Liver (tissue), 9 donors: ENCODE results near the gene COL4A4. TPM values are rescaled to one million over a fixed set of nuclear protein-coding genes. Genes with fewer than 3 reads are reported as not detected.

Source experiments
- DNase-seq: peaks from one replicate; pipeline ENCODE4 v3.0.0-alpha.2; 2017; ENCODE audit warnings: low spot score
- H3K27ac ChIP-seq, 2 donors: one replicate each; pipeline ENCODE4 v1.7.0; 2013; ENCODE audit warnings: inconsistent platforms in 2 of 2, low read length in 2 of 2, control low read depth in 1 of 2, low read depth in 1 of 2, mild to moderate bottlenecking in 1 of 2
- H3K27me3 ChIP-seq, 4 donors: one replicate each; pipeline versions ENCODE4 v1.6.1 to v1.7.0; 2013; ENCODE audit warnings: low read length in 3 of 4, inconsistent platforms in 1 of 4, mild to moderate bottlenecking in 1 of 4, moderate library complexity in 1 of 4; ENCODE audit not compliant: control insufficient read depth in 4 of 4, insufficient read depth in 4 of 4
- H3K36me3 ChIP-seq, 4 donors: one replicate each; pipeline versions ENCODE4 v1.6.1 to v1.7.0; 2013; ENCODE audit warnings: low read length in 3 of 4, mild to moderate bottlenecking in 3 of 4, low read depth in 1 of 4, moderate library complexity in 1 of 4; ENCODE audit not compliant: control insufficient read depth in 4 of 4, insufficient read depth in 3 of 4
- H3K4me1 ChIP-seq, 4 donors: one replicate each; pipeline versions ENCODE4 v1.6.1 to v1.7.0; 2013; ENCODE audit warnings: low read length in 3 of 4, mild to moderate bottlenecking in 3 of 4, moderate library complexity in 1 of 4; ENCODE audit not compliant: control insufficient read depth in 4 of 4, insufficient read depth in 4 of 4
- H3K4me3 ChIP-seq, 3 donors: one replicate each; pipeline versions ENCODE4 v1.6.1 to v1.7.0; 2013; ENCODE audit warnings: low read length in 3 of 3, control low read depth in 1 of 3, low read depth in 1 of 3, mild to moderate bottlenecking in 1 of 3
- H3K9ac ChIP-seq, 2 donors: one replicate each; pipeline ENCODE4 v1.7.0; 2013; ENCODE audit warnings: low read length in 2 of 2, mild to moderate bottlenecking in 2 of 2, moderate library complexity in 2 of 2, control low read depth in 1 of 2, low read depth in 1 of 2
- H3K9me3 ChIP-seq, 4 donors: one replicate each; pipeline versions ENCODE4 v1.6.1 to v1.7.0; 2013; ENCODE audit warnings: low read length in 3 of 4; ENCODE audit not compliant: control insufficient read depth in 4 of 4
- CTCF ChIP-seq: fragments of 150-350 bp; IDR thresholded peaks from 2 replicates; pipeline ENCODE4 v1.5.1; 2017; ENCODE audit warnings: improper control_type of control experiment, low read depth, low read length; ENCODE audit not compliant: missing input control
- EGR1 ChIP-seq, 2 donors: IDR thresholded peaks; 2 replicates each; pipeline ENCODE4 v1.6.1; 2016 to 2018; ENCODE audit warnings: antibody characterized with exemption in 2 of 2, low read depth in 2 of 2
- FOXA1 ChIP-seq: IDR thresholded peaks from 2 replicates; pipeline ENCODE4 v1.6.1; 2016; ENCODE audit warnings: antibody characterized with exemption
- FOXA2 ChIP-seq: IDR thresholded peaks from 2 replicates; pipeline ENCODE4 v1.6.1; 2016; ENCODE audit warnings: antibody characterized with exemption
- GABPA ChIP-seq, 2 donors: IDR thresholded peaks in 1 of 2; conservative IDR thresholded peaks in 1 of 2; 2 replicates each; pipeline ENCODE4 v1.6.1; 2016; ENCODE audit warnings: antibody characterized with exemption in 2 of 2, mild to moderate bottlenecking in 1 of 2, moderate library complexity in 1 of 2
- HNF4A ChIP-seq, 2 donors: conservative IDR thresholded peaks; 2 replicates each; pipeline ENCODE4 v1.6.1; 2016; ENCODE audit warnings: antibody characterized with exemption in 2 of 2, mild to moderate bottlenecking in 2 of 2
- HNF4G ChIP-seq: IDR thresholded peaks from 2 replicates; pipeline ENCODE4 v1.6.1; 2016; ENCODE audit warnings: antibody characterized with exemption
- JUND ChIP-seq, 2 donors: IDR thresholded peaks; 2 replicates each; pipeline ENCODE4 v1.6.1; 2016; ENCODE audit warnings: antibody characterized with exemption in 2 of 2
- NR2F2 ChIP-seq: IDR thresholded peaks from 2 replicates; pipeline ENCODE4 v1.6.1; 2016; ENCODE audit warnings: antibody characterized with exemption
- RAD21 ChIP-seq, 2 donors: IDR thresholded peaks; 2 replicates each; pipeline ENCODE4 v1.6.1; 2016; ENCODE audit warnings: antibody characterized with exemption in 2 of 2, mild to moderate bottlenecking in 2 of 2
- RXRA ChIP-seq, 2 donors: IDR thresholded peaks; 2 replicates each; pipeline ENCODE4 v1.6.1; 2017 to 2018; ENCODE audit warnings: antibody characterized with exemption in 2 of 2, mild to moderate bottlenecking in 1 of 2
- SP1 ChIP-seq: IDR thresholded peaks from 2 replicates; pipeline ENCODE4 v1.6.1; 2018; ENCODE audit warnings: antibody characterized with exemption, mild to moderate bottlenecking
- TAF1 ChIP-seq: conservative IDR thresholded peaks from 2 replicates; pipeline ENCODE4 v1.6.1; 2016; ENCODE audit warnings: antibody characterized with exemption, mild to moderate bottlenecking
- YY1 ChIP-seq: IDR thresholded peaks from 2 replicates; pipeline ENCODE4 v1.6.1; 2016; ENCODE audit warnings: antibody characterized with exemption, mild to moderate bottlenecking
- WGBS: extraction: QIAGEN DNeasy Blood & Tissue Kit; methylation state at CpG from one replicate; pipeline ENCODE4 v1.1.7; 2013; 5-methylcytosine and 5-hydroxymethylcytosine counted together
- polyA plus RNA-seq, 2 donors: library from polyadenylated mRNA; stranded (reverse) in 1 of 2; unstranded in 1 of 2; fragments of 200-250 nt in 1 of 2; fragments of >200 nt in 1 of 2; fragmentation: Nextera tagmentation in 1 of 2; extraction: Ambion mirVana in 1 of 2; gene quantifications; one replicate each; pipeline versions ENCODE4 v1.2.1 to v1.2.3, GENCODE V29; 2013 to 2015
- total RNA-seq, 2 donors: library from RNA; depleted of rRNA; stranded (reverse); fragments of >200 nt; gene quantifications; one replicate each; pipeline ENCODE4 v1.2.3, GENCODE V29; 2014
- TF ChIP-seq, protein P1 (sequence below): IDR thresholded peaks from 2 replicates; pipeline ENCODE4 v1.6.1; 2016; ENCODE audit warnings: antibody characterized with exemption, mild to moderate bottlenecking
- TF ChIP-seq, protein P2 (sequence below): IDR thresholded peaks from 2 replicates; pipeline ENCODE4 v1.6.1; 2016; ENCODE audit warnings: antibody characterized with exemption
- TF ChIP-seq, protein P3 (sequence below): IDR thresholded peaks from 2 replicates; pipeline ENCODE4 v1.6.1; 2016; ENCODE audit warnings: antibody characterized with exemption
- TF ChIP-seq, protein P4 (sequence below): IDR thresholded peaks from 2 replicates; pipeline ENCODE4 v1.6.1; 2016; ENCODE audit warnings: antibody characterized with exemption
- donor health status: healthy.
- donor health status: healthy.
- donor health status: healthy.
- donor health status: healthy.
- donor health status: healthy.

The COL4A4 gene
- total and polyA plus RNA-seq, 4 donors = 0.14 to 3.8 (median 0.82) TPM

DNA sequence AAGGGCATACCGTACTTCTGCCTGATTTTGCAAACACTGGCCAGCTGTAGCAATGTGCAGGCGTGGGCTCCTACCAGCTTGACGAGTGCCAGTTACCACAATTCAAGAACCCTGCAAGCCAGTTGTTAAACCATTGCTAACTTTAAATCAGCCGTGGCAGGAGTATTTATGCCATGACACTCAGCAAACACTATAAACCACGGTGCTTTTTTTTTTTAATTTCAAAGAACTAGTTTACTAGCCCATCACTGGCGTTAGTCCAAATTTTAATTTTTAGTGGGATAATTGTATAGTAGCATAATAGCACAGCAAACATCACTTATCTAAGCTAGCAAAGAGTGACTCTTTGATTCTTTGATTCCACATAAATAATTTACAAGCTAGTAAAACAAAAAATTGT is 111.1 kb downstream of the COL4A4 start:
- no peak for TF ChIP-seq YY1
- TF ChIP-seq NR2F2 = no peak
- no peak for TF ChIP-seq CTCF
- TF ChIP-seq HNF4A (conservative IDR thresholded peaks at IDR 0.05) = no peak
- TF ChIP-seq JUND (IDR thresholded peaks at IDR 0.05) = no peak
- TF ChIP-seq, protein P1, sequence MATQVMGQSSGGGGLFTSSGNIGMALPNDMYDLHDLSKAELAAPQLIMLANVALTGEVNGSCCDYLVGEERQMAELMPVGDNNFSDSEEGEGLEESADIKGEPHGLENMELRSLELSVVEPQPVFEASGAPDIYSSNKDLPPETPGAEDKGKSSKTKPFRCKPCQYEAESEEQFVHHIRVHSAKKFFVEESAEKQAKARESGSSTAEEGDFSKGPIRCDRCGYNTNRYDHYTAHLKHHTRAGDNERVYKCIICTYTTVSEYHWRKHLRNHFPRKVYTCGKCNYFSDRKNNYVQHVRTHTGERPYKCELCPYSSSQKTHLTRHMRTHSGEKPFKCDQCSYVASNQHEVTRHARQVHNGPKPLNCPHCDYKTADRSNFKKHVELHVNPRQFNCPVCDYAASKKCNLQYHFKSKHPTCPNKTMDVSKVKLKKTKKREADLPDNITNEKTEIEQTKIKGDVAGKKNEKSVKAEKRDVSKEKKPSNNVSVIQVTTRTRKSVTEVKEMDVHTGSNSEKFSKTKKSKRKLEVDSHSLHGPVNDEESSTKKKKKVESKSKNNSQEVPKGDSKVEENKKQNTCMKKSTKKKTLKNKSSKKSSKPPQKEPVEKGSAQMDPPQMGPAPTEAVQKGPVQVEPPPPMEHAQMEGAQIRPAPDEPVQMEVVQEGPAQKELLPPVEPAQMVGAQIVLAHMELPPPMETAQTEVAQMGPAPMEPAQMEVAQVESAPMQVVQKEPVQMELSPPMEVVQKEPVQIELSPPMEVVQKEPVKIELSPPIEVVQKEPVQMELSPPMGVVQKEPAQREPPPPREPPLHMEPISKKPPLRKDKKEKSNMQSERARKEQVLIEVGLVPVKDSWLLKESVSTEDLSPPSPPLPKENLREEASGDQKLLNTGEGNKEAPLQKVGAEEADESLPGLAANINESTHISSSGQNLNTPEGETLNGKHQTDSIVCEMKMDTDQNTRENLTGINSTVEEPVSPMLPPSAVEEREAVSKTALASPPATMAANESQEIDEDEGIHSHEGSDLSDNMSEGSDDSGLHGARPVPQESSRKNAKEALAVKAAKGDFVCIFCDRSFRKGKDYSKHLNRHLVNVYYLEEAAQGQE = no peak
- TF ChIP-seq EGR1 (IDR thresholded peaks at IDR 0.05; ENCODE audit: low read depth in 2 of 2) = no peak
- TF ChIP-seq, protein P2, sequence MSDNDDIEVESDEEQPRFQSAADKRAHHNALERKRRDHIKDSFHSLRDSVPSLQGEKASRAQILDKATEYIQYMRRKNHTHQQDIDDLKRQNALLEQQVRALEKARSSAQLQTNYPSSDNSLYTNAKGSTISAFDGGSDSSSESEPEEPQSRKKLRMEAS = no peak
- TF ChIP-seq HNF4G = no peak
- no peak for TF ChIP-seq FOXA2
- TF ChIP-seq GABPA (IDR thresholded peaks at IDR 0.05 in 1 of 2, conservative IDR thresholded peaks at IDR 0.05 in 1 of 2) = no peak
- no peak for TF ChIP-seq FOXA1
- TF ChIP-seq RAD21 (IDR thresholded peaks at IDR 0.05) = no peak
- TF ChIP-seq TAF1 = no peak
- TF ChIP-seq, protein P3, sequence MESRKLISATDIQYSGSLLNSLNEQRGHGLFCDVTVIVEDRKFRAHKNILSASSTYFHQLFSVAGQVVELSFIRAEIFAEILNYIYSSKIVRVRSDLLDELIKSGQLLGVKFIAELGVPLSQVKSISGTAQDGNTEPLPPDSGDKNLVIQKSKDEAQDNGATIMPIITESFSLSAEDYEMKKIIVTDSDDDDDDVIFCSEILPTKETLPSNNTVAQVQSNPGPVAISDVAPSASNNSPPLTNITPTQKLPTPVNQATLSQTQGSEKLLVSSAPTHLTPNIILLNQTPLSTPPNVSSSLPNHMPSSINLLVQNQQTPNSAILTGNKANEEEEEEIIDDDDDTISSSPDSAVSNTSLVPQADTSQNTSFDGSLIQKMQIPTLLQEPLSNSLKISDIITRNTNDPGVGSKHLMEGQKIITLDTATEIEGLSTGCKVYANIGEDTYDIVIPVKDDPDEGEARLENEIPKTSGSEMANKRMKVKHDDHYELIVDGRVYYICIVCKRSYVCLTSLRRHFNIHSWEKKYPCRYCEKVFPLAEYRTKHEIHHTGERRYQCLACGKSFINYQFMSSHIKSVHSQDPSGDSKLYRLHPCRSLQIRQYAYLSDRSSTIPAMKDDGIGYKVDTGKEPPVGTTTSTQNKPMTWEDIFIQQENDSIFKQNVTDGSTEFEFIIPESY = no peak
- TF ChIP-seq SP1 = no peak
- no peak for TF ChIP-seq RXRA (IDR thresholded peaks at IDR 0.05)
- TF ChIP-seq, protein P4, sequence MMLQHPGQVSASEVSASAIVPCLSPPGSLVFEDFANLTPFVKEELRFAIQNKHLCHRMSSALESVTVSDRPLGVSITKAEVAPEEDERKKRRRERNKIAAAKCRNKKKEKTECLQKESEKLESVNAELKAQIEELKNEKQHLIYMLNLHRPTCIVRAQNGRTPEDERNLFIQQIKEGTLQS = no peak

More for the DNA sequence above, 111.1 kb downstream of the COL4A4 start:
- DNase-seq = no peak
- H3K4me1 ChIP-seq = no peaks in the 10 kb centered on the region
- WGBS = 66% methylated on average over 6 of the region's 6 CpGs
- no peak overlapping the region for H3K27ac ChIP-seq
- no peaks in the 10 kb centered on the region for H3K36me3 ChIP-seq
- H3K27me3 ChIP-seq = no peaks in the 10 kb centered on the region
- no peak overlapping the region for H3K4me3 ChIP-seq
- no peak overlapping the region for H3K9ac ChIP-seq
- no peaks in the 10 kb centered on the region for H3K9me3 ChIP-seq
